Sciatic nerve (tissue), 2 donors: ENCODE results near the gene LRRC61. TPM values are rescaled to one million over a fixed set of nuclear protein-coding genes. Genes with fewer than 3 reads are reported as not detected.
"Not testable (repeated sequence)": the region's sequence is repeated elsewhere in the genome, so short reads cannot be mapped to it uniquely, and the experiment has no call there.

Source experiments
- ATAC-seq: fragments of 200-7000 bp; cut with Tn5 transposase; one replicate; pipeline ENCODE4 v1.9.1; 2020; ENCODE audit warnings: mild to moderate bottlenecking, moderate library complexity
- DNase-seq: peaks from one replicate; pipeline ENCODE4 v3.0.0-alpha.2; 2020; ENCODE audit warnings: low spot score
- intact Hi-C: fragments of 100-400 bp; cut with DNase I; formaldehyde crosslinking; loops from one replicate; pipeline ENCODE4 v1.14.2; 2022
- total RNA-seq: library from RNA; stranded (reverse); fragmentation: NEBNext Ultra II Directional; extraction: Animal tissue kit (Norgen Biotek cat#: 25700); gene quantifications from one replicate; pipeline ENCODE4 v1.2.1, GENCODE V29; 2021
- donor health status: DM: no; HTN: no; CAD: no.
- donor health status: DM: no; HTN: no; CAD: no.

Gene LRRC61
- total RNA-seq, 1 donor from 2014 or later = 5.8 TPM

DNA sequence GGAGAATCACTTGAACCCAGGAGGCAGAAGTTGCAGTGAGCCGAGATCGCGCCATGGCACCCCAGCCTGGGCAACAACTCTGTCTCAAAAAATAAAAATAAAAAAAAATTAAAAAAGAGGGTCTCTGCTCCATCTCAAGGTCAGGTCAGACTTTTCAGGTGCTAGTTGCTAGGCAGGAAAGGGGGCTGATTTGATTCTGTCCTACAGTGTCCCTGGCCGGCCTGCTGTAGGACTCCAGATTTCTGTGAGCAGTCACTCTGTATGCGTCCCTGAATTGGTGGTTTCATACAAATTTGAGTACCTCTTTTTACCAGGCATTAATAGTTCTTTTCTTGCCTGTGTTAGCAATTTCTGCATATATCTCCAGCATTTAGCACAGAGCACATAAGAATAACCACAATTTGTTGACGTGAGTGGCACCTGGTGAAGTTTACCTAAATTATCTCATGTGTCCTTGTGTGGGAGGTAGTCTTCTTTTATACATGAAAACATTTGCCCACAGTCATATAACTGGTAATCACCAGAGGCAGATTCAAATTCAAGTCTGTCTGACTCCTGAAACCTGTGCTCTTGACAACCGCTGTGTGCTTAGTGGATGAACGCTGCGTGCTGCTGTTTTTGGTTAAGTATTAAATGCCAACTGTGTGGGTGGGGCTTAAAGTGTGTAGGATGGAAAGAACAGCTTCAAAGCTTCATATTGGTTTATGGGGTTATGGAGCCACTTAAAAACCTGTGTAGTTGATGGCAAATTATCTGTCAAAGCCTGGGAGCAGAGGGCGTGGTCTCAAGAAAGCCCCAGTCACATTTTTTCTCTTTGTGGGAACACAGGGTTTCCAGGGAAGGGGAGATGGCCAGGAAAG lies 52.7 kb downstream of the LRRC61 start:
- DNase-seq (no peak), ATAC-seq (no peak)
- intact Hi-C loops = no loop called here

DNA sequence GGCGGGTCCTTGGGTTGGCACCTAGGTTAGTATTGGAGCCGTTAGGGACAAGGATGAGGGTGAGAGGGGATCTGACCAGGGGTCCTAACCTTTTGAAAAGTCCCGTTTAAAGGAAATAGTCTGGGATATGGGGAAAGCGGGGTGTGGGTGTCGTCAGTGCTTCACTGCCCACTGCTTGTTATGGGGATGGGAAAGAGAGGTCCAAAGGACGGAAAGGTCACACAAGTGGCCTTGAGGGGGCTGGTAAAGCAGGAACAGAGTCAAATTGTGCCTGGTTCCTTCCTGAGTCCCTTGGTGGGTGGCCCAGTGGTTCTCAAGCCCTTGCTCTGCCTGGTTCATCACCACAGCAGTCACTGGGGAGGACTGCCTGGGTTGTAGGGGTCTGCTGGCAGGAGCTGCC lies 53.4 kb downstream of the LRRC61 start:
- ATAC-seq = no peak
- intact Hi-C loops = no loop called here
- no peak for DNase-seq

DNA sequence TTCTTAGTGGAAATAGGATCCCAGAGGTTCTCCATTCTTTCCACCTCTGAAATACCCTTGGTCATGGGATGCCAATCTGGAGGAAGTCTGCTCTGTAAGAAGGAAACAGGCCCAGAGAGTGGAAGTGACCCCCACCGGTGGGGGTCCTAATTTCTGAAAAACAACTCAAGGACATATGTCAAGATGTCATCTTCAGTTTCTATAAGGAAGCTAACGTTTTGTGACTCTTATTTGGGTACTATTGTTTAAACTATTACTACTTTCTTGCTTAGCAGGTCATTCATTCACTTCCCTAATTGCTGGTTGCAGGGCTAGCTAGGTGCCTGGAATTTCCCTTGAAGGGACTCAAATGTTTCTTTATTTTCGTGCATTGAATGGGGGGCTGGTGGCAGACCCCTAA lies 54.0 kb downstream of the LRRC61 start:
- ATAC-seq (no peak), DNase-seq (no peak)
- intact Hi-C loops = no loop called here

DNA sequence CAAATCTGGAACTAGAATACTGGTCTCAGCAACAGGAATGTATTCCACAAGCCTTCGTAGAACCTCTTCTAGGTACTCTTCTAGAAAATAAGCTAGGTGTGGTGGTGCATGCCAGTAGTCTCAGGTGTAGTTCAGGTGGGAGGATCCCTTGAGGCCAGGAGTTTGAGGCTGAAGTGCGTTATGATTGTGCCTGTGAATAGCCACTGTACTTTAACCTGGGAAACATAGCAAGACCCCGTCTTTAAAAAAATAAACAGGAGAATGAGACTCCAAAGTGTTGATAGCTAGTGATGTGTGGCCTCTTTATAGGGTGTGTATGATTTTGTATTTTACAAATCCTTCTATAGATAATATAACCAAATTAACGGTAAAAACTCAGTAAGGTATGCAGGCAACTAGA lies 54.5 kb downstream of the LRRC61 start:
- intact Hi-C loops = no loop called here
- no peak for ATAC-seq
- peak; percentile 23 for DNase-seq

DNA sequence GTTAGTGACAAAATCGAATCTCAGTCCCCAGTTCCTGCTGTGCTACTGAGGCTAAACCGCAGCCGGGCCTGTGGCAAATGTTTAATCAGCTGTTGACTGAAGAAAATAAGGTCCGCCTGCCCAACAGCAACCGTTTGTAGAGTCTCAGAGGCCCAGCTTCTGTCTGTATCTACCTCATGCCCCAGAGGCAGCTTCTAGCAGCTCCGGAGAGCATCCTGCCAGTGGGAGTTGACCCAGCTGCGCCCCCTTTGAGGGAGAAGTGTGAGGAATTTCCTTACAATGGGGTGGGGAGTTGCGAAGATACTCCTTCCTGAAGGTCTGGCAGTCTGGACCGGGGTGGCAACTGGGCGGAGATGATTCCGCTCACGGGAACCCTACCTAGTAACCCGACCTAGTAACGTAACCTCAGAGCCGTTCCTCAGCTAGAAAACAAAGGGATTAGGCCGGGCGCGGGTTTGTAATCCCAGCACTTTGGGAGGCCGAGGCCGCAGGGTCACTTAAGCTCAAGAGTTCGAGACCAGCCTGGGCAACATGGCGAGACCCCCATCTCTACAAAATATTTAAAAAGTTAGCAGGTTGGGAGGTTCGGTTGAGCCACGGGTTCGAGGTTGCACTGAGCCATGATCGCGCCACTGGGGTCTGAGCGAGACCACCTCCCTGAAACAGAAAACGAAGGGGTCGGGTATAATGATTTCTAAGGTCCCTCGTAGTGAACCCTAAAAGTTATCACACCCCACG lies 55.1 kb downstream of the LRRC61 start:
- ATAC-seq = peak; percentile 13
- intact Hi-C loops = no loop called here
- DNase-seq = peak; percentile 68

DNA sequence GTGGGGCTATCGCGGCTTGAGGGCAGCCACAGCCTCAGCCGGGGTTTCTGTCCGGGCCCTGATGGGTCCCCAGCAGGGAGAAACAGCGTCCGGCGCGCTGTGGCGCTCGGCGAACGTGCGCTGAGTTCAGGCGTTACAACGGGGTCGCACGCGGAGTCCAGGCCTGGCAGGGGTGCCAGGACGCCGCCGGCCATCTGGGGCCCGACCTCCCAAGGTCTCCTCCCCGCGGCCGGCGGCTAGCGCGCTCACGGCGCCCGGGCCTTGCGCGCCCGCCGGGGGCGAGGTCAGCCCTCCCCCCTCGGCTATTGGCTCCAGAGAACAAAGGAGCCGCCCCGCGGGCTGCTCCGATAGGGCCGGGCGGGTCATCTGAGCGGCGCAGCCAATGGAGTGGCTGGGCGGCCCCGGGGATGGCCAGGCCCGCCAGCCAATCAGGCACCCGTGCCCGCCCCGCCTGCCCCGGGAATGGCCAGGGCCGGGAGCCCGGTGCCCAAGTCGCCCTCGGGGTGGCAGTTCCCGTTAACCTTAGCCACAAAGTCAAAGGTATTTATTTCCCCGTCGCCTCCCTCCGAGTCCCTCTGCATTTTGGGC lies 55.8 kb downstream of the LRRC61 start, which contains the start of gene ZNF775:
TSS of gene ZNF775 (plus strand) at position 478 of the 588 bp plus-strand sequence. CDS start 9,141 bp downstream, outside the sequence.
- DNase-seq (peak; percentile 97), ATAC-seq (peak; percentile 98)
- intact Hi-C loops = no loop called here

DNA sequence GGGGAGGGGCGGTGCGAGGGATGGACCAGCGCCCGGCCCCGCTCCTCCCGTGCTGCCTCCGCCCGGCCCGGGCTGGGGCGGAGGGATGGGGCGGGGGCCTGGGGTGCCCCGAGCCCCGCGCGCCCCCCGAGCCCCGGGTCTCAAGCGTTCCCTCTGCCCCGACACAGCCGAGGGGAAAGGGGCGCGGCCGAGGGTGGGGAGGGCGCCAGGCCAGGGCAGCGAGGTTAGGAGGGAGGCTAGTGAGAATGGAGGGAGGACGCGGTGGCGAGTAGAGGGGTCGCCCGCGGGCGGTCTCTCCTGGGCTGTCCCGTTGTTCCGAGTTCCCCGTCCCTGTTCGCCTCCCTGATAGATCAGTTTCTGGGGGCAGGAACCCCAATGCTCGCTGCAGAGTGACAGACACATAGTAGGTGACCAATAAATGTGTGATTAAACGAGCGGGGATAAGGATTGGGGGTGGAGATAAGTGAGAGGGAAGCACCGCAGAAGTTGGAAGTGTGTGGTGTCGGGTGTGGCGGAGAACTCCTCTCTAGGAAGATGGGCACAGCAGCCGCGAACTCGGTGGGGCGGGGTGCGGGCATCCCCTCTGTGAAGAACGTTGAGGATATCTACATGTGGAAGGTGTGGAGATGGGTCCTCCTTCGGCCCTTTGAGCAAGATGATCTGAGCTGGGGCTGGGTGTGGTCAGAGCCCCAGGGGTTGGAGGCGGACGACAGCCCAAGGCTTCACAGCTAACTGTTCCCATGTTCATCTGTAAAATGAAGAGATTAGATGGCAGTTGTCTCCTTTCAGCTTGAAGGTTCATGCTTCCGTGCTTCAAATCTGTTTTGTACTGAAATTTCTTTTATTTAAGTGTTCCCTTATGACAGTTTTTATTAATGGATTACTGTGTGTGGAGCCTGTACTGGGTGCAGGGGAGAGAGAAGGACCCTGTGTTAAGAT lies 56.6 kb downstream of the LRRC61 start:
- intact Hi-C loops = no loop called here

DNA sequence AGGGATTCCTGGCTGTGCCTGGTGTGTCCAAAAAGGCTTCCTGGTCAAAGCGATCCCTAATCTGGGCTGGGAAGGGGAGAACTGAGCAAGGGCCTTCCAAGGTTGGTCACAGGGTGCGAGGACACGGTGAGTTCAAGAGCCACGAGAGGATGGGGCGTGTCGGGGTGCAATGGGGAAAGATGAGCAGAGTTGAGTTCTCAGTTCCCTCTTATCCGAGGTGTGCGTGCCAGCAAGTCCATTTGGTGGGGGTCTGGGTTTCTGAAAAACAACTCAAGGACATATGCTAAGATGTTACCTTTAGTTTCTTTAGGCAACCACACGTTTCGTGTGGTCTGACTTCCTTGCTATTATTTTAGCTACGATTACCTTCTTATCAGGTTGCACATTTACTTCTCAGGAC lies 57.3 kb downstream of the LRRC61 start:
- intact Hi-C loops = no loop called here
- DNase-seq = peak; percentile 41
- ATAC-seq = no peak

More for the DNA sequence above, 56.6 kb downstream of the LRRC61 start:
- ATAC-seq (peak; percentile 44), DNase-seq (peak; percentile 71)

DNA sequence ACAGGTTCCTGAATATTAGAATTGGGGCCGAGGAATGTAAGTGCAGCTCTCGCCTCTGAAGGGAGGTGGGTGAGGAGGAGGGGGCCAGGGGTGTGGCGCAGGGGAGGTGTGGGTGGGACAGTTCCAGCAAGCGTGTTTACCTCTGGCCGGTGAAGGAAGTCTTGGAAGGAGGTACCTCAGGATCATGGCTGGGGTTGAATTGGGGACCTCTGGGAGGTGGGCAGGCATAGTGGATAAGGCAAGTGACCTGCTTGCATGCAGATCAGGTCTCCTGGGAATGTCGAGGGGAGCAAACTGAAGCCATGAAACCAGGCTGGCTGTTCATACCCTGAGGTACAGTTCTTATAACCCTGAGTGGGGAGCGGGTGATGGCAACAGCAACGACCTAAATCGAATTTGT lies 57.9 kb downstream of the LRRC61 start:
- ATAC-seq = no peak
- DNase-seq = peak; percentile 46
- intact Hi-C loops = no loop called here

DNA sequence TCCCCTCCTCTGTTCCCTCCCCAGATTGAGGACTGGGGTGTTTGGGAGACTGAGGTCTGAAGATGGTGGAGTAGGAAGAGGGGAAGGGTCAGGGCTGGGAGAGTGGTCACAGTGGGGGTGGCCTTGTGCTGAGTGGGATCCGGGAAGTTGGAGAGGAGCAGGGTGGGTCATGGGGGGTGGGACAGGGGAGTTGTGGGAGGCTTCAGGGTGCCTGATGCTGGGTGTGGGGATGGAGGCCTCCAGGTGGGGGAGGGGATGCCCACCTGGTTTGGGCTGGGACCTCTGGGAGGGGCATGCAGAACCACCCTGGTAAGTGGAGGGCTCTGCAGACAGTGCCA lies 58.6 kb downstream of the LRRC61 start:
- DNase-seq (no peak), ATAC-seq (no peak)
- intact Hi-C loops = no loop called here

DNA sequence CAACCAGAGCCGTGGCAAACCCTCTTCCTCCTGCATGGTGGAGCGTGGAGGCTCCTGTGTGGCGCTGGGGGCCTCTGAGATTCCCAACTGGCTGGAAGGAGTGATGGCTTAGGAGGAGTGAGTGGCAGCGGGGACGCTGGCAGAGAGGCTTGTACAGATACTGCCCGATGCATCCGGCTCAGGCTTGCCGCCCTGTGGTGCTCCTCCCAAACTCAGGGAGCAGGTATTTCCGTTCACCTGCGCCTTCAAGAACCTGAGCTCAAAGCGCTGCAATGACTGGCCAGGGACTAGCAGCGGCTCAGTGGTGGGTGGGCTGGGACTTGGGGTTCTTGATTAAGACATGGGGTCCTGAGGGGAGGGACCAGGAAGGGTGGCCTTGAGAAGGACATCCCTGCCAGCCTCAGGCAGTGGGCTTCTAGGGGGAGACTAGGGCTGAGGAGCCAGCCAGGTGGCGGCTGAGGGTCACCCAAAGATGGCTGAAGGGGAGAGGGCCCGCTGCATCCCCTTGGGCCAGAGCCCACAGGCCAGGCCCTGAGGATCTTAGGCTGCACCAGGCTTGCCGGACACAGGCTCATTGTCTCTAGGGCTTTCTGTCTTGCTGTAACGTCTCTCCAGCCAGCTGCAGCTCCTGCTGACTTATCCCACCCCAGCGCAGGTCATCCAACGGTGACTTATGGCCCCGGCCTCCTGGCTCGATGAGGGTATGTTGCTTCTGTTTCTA lies 59.1 kb downstream of the LRRC61 start:
- intact Hi-C loops = no loop called here
- ATAC-seq (no peak), DNase-seq (no peak)

DNA sequence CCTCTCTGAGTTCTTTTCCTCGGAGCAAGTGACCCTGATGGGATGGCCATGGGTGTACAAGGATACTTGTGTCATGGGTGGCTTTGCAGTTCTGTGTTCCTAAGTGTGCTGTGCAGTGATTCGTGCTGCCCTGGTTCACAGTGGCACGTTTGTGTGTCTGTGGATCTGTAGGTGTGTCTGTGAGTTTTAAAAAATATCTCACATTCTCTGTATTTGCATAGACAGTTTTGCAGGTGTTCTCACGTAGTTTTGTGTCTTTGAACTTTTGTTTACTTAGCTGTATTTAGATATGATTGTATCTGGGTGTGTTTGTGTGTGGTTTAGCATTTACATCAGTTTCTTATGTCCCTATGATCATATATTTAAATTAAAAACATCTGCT lies 59.7 kb downstream of the LRRC61 start:
- intact Hi-C loops = no loop called here
- DNase-seq (no peak), ATAC-seq (no peak)

DNA sequence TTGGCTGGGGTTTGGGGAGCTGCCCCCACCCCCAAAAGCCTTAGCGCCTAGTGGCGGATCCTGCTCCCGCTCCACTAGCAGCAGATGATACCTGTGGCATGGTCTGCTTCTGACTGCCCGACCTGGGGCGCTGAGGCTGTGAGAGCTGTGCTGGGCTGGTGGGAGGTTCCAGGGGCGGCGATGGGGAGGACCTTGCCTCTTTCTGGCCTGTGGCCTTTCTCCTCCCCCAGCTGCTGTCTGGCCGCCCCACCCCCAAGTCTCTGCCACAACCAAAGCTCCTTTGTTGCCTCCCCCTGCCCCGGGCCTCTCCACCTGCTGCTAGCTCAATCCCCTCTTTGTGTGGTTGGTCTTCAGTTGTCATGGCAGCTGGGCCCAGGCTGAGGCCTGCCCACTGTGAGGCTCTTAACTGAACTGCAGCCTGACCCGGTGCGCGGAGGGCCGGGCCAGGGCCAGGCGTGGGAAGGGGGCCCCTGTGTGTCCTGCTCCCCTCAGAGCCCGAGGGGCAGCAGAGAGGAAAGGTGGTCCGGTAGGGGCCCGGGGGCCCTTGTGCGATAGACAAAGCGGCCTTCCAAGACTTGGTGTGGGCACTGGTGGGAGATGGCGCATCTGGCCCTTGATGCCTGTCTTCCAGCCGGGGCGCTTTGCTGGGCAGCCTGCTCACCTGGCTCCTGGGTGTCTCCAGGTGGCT lies 60.7 kb downstream of the LRRC61 start:
- intact Hi-C loops = no loop called here
- DNase-seq = peak; percentile 89

DNA sequence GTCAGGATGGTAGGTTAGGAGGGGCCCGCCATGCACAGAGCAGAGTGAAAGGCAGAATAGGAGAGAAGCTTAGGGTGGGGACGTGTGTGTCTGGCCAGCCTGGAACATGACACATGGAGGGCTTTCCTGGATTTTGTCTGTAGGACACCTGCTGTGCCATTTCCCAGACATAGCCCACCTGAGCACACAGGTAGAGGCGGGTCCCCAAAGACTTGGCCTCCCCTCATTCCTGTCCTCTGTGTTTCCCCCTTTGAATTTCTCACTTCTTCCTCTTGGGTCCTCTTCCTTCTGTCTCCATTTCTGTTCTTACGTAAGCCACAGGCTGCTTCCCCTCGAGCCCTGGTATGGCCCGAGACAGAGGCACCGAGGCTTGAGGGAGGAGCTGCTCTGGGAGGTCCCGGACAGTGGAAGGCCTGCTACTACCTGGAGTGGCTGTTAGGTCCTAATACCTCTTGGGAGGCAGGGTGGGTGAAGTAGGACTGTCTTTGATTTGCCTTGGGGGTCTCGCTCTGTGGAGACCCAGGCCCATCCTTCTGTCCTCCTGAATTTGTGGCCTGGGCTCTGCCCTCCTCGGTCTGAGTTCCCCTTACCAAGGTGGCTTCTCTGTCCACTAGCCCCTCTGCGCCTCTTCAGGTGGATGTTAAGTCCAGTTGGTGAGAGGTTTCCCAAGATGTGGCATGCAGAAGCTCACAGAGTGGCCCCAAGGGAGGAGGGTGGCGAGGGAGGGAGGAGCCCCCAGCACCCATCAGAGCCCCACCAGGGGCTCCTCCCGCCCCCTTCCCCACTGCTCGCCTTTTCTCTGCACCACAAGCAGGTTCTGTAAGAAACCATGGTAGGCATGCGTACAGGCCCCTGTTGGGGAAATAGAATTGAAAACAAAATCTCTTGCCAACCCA lies 61.5 kb downstream of the LRRC61 start:
- ATAC-seq (peak; percentile 4), DNase-seq (no peak)
- intact Hi-C loops = no loop called here

More for the DNA sequence above, 60.7 kb downstream of the LRRC61 start:
- peak; percentile 69 for ATAC-seq

DNA sequence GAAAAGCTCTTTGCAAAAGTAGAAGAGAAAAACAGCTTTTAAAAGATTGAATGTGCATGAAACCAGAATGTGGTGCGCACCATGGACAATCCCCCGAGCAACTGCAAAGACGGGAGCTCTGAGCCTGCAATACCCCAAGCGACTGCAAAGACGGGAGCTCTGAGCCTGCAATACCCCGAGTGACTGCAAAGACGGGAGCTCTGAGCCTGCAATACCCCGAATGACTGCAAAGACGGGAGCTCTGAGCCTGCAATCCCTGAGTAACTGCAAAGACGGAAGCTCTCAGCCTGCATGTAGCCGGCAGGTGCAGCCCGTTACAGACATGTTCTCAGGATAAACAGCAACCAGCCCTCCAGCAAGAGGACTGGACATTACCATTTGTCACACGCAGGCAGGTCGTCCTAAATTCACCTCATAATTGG lies 62.2 kb downstream of the LRRC61 start:
- DNase-seq (no peak), ATAC-seq (no peak)
- intact Hi-C loops = no loop called here

DNA sequence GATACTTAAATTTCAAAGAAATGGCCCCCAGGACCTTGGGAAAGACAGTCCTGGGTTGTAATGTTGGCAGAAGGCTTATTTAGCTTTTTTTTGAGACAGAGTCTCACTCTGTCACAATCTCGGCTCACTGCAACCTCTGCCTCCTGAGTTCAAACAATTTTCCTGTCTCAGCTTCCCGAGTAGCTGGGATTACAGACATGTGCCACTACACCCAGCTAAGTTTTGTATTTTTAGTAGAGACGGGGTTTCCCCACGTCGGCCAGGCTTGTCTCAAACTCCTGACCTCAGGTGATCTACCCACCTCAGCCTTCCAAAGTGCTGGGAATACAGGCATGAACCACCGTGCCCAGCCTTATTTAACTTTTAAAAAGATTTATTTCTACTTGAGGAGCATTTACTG lies 62.7 kb downstream of the LRRC61 start:
- ATAC-seq, DNase-seq, intact Hi-C loops: not testable (repeated sequence)
